Ascending aorta (tissue), 2 donors: ENCODE results near the gene FNDC7. TPM values are rescaled to one million over a fixed set of nuclear protein-coding genes. Genes with fewer than 3 reads are reported as not detected.

ENCODE experiments used
- DNase-seq, 2 donors: peaks; one replicate each; pipeline ENCODE4 v3.0.0-alpha.2; 2019; ENCODE audit warnings: low spot score in 2 of 2
- H3K27ac ChIP-seq, 2 donors: fragments of 200-600 bp; sonication (generic); one replicate each; pipeline ENCODE4 v1.5.1; 2016 to 2017; ENCODE audit warnings: mild to moderate bottlenecking in 1 of 2
- H3K27me3 ChIP-seq: fragments of 200-600 bp; sonication (generic); one replicate; pipeline ENCODE4 v1.5.1; 2017
- H3K36me3 ChIP-seq, 2 donors: fragments of 200-600 bp; sonication (generic); one replicate each; pipeline ENCODE4 v1.5.1; 2016
- H3K4me1 ChIP-seq, 2 donors: fragments of 200-600 bp; sonication (generic); one replicate each; pipeline ENCODE4 v1.5.1; 2016 to 2017; ENCODE audit warnings: mild to moderate bottlenecking in 1 of 2
- H3K4me3 ChIP-seq, 2 donors: fragments of 200-600 bp; sonication (generic); one replicate each; pipeline ENCODE4 v1.5.1; 2016 to 2017; ENCODE audit warnings: mild to moderate bottlenecking in 1 of 2
- H3K9me3 ChIP-seq, 2 donors: fragments of 200-600 bp; sonication (generic); one replicate each; pipeline ENCODE4 v1.5.1; 2016
- CTCF ChIP-seq, 3 experiments: fragments of 200-600 bp in 2 of 3; fragments of 450-650 bp in 1 of 3; sonication (generic) in 2 of 3; IDR thresholded peaks; one replicate each; pipeline ENCODE4 v1.5.1; 2016 to 2019; ENCODE audit warnings: antibody characterized with exemption in 3 of 3, mild to moderate bottlenecking in 1 of 3, moderate library complexity in 1 of 3
- intact Hi-C: fragments of 100-400 bp; cut with DNase I; formaldehyde crosslinking; loops from one replicate; pipeline ENCODE4 v1.15.1; 2023
- total RNA-seq: library from RNA; depleted of rRNA; stranded (reverse); fragments of >200 nt; gene quantifications from one replicate; pipeline ENCODE4 v1.1.0, GENCODE V29; 2016

Gene FNDC7
- total RNA-seq, 1 donor from 2014 or later, result not detected

GRCh38 chr1:108747898-108748297 is 35.2 kb downstream of the FNDC7 start:
- intact Hi-C loops, result loop anchor here (2.0 to 10.0 kb wide), 6 partner anchors 69 to 214 kb away; partner anchors contain the start of genes CLCC1, EEIG2 and HENMT1
- no peaks in the 10 kb centered on the region for H3K9me3 ChIP-seq

GRCh38 chr1:108749081-108749480 is 36.4 kb downstream of the FNDC7 start:
- DNase-seq, result no peak
- H3K27me3 ChIP-seq, result no peaks in the 10 kb centered on the region
- H3K36me3 ChIP-seq, result peaks cover 6 to 12% of the 10 kb centered on the region in 2 donors
- H3K9me3 ChIP-seq, result no peaks in the 10 kb centered on the region
- H3K4me1 ChIP-seq, result peaks cover 0 to 8% of the 10 kb centered on the region in 2 donors
- H3K27ac ChIP-seq, result no peak overlapping the region
- no peak overlapping the region for H3K4me3 ChIP-seq
- intact Hi-C loops, result loop anchor here (5.0 to 10.0 kb wide), 3 partner anchors 84 to 213 kb away; partner anchors contain the start of genes CLCC1 and HENMT1
- no peak for TF ChIP-seq CTCF (IDR thresholded peaks at IDR 0.05)

More at GRCh38 chr1:108747898-108748297, 35.2 kb downstream of the FNDC7 start:
- peaks cover 0 to 8% of the 10 kb centered on the region in 2 donors for H3K4me1 ChIP-seq
- DNase-seq, result no peak
- peak overlapping the region; percentile 71 to 89 for H3K4me3 ChIP-seq
- no peak for TF ChIP-seq CTCF (IDR thresholded peaks at IDR 0.05)
- peaks cover 4 to 5% of the 10 kb centered on the region in 2 donors for H3K36me3 ChIP-seq
- no peaks in the 10 kb centered on the region for H3K27me3 ChIP-seq
- H3K27ac ChIP-seq, result no peak overlapping the region

- intact Hi-C loops, result no loop called here
- TF ChIP-seq CTCF (IDR thresholded peaks at IDR 0.05), result no peak
- Histone ChIP-seq H3K4me1 (peaks cover 0 to 8% of the 10 kb centered on the region in 2 donors), H3K4me3 (no peak overlapping the region), H3K9me3 (no peaks in the 10 kb centered on the region), H3K36me3 (peaks cover 11 to 24% of the 10 kb centered on the region in 2 donors), H3K27me3 (no peaks in the 10 kb centered on the region), H3K27ac (no peak overlapping the region)
- no peak for DNase-seq
Measured at GRCh38 chr1:108750476-108751181, 37.9 kb downstream of the FNDC7 start.

- no peak for TF ChIP-seq CTCF (IDR thresholded peaks at IDR 0.05)
- Histone ChIP-seq H3K36me3 (peaks cover 21 to 40% of the 10 kb centered on the region in 2 donors), H3K9me3 (no peaks in the 10 kb centered on the region), H3K4me3 (no peak overlapping the region), H3K27me3 (no peaks in the 10 kb centered on the region), H3K27ac (no peak overlapping the region), H3K4me1 (peaks cover 0 to 3% of the 10 kb centered on the region in 2 donors)
- DNase-seq, result no peak
- intact Hi-C loops, result no loop called here
Measured at GRCh38 chr1:108753363-108753762, 40.7 kb downstream of the FNDC7 start.

GRCh38 chr1:108758796-108759195 is 46.1 kb downstream of the FNDC7 start:
- Histone ChIP-seq H3K27me3 (no peaks in the 10 kb centered on the region), H3K27ac (no peak overlapping the region), H3K4me1 (no peaks in the 10 kb centered on the region), H3K9me3 (no peaks in the 10 kb centered on the region), H3K36me3 (peaks cover 43 to 75% of the 10 kb centered on the region in 2 donors), H3K4me3 (no peak overlapping the region)
- intact Hi-C loops, result no loop called here
- no peak for DNase-seq
- no peak for TF ChIP-seq CTCF (IDR thresholded peaks at IDR 0.05)
